ENCODE results near the gene PNLIP. TPM values are rescaled to one million over a fixed set of nuclear protein-coding genes. Genes with fewer than 3 reads are reported as not detected.

PNLIP gene
- total and polyA plus RNA-seq, 9 of the 15 experiments (the other 6 are each of a cell fraction or from before 2014, with no cell fraction given) = 0.69 TPM; not detected in 8

GRCh38 chr10:116615199-116615776, 69.6 kb downstream of the PNLIP start:
- no peaks in the 10 kb centered on the region for H3K9me3 ChIP-seq (replicated peaks; ENCODE audit: control insufficient read depth, insufficient read depth, low read depth, low read length)
- H3K4me2 ChIP-seq (ENCODE audit: insufficient read depth, low read length) = no peak overlapping the region
- WGBS (ENCODE audit: insufficient coverage, low coverage, missing lambda C conversion rate) = 0% methylated on average over 3 of the region's 3 CpGs
- H3K9ac ChIP-seq (ENCODE audit: insufficient read depth in 1 of 2, low read depth in 2 of 2, low read length in 2 of 2) = no peak overlapping the region
- no peak overlapping the region for H3K27ac ChIP-seq (ENCODE audit: extremely low read depth, low read depth, low read length)
- H3K4me1 ChIP-seq (replicated peaks in 1 of 2; ENCODE audit: control insufficient read depth in 2 of 2, insufficient read depth in 2 of 2, low read length in 2 of 2) = no peaks in the 10 kb centered on the region
- no peaks in the 10 kb centered on the region for H3K36me3 ChIP-seq (ENCODE audit: control insufficient read depth, insufficient read depth, low read length)
- no peak for TF ChIP-seq ZNF785 (CRISPR knock-in tag; IDR thresholded peaks at IDR 0.05)
- TF ChIP-seq ZNF41 (CRISPR knock-in tag; conservative IDR thresholded peaks at IDR 0.05) = no peak
- TF ChIP-seq, protein P1, sequence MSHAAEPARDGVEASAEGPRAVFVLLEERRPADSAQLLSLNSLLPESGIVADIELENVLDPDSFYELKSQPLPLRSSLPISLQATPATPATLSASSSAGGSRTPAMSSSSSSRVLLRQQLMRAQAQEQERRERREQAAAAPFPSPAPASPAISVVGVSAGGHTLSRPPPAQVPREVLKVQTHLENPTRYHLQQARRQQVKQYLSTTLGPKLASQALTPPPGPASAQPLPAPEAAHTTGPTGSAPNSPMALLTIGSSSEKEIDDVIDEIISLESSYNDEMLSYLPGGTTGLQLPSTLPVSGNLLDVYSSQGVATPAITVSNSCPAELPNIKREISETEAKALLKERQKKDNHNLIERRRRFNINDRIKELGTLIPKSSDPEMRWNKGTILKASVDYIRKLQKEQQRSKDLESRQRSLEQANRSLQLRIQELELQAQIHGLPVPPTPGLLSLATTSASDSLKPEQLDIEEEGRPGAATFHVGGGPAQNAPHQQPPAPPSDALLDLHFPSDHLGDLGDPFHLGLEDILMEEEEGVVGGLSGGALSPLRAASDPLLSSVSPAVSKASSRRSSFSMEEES (CRISPR knock-in tag; IDR thresholded peaks at IDR 0.05) = no peak
- no peak for TF ChIP-seq SMARCB1 (IDR thresholded peaks at IDR 0.05; ENCODE audit: insufficient read length, low read depth)
- H3K79me2 ChIP-seq (ENCODE audit: control insufficient read depth, insufficient read depth, low read length) = no peaks in the 10 kb centered on the region
- ATAC-seq = no peak
- H4K20me1 ChIP-seq (replicated peaks; ENCODE audit: control insufficient read depth, insufficient read depth, low read length) = no peaks in the 10 kb centered on the region
- in situ Hi-C loops (cut with MboI) (no loop called here), intact Hi-C loops (cut with micrococcal nuclease) (no loop called here)
- H3K4me3 ChIP-seq = no peak overlapping the region
- no peak for FAIRE-seq
- ChIA-PET CTCF (ENCODE audit: low intra/inter-chr PET ratio) (no interaction called here), POLR2A (no interaction called here)
- H3K9me1 ChIP-seq (ENCODE audit: control insufficient read depth, insufficient read depth, low read length) = no peaks in the 10 kb centered on the region
- no peak for DNase-seq (ENCODE audit: extremely low read depth in 1 of 4, low spot score in 3 of 4)
- H3K27me3 ChIP-seq (ENCODE audit: control insufficient read depth in 2 of 2, insufficient read depth in 2 of 2, low read length in 2 of 2) = no peaks in the 10 kb centered on the region; a peak in 1 of 5 replicates
- H2AFZ ChIP-seq (ENCODE audit: low read depth, low read length) = no peak overlapping the region
- BruUV-seq (replicated peaks) = no TSS peak

Small RNA genes within 50 kb of the gene (small RNA-seq; reads per million reads assigned to genes)
- not detected for gene RNU6-1090P

Other genes starting within 250 kb of the PNLIP start
- gene CCDC172, start 221.5 kb upstream of the PNLIP start, total RNA-seq (2014; rRNA removed) = not detected in 2 replicates
- not detected in 2 replicates for gene CCDC172, start 221.5 kb upstream of the PNLIP start, total RNA-seq (2014; rRNA removed; fragmentation: Illumina TruSeq; extraction: Trizol)
- gene CCDC172, start 221.5 kb upstream of the PNLIP start, total RNA-seq (2015; rRNA removed; fragmentation: Illumina TruSeq; extraction: Trizol) = not detected in 2 replicates
- not detected in 2 replicates for gene CCDC172, start 221.5 kb upstream of the PNLIP start, total RNA-seq (2021)
- gene CCDC172, start 221.5 kb upstream of the PNLIP start, polyA plus RNA-seq (2011; rRNA removed) = not detected in 2 replicates
- not detected in 2 replicates for gene CCDC172, start 221.5 kb upstream of the PNLIP start, polyA plus RNA-seq (2014; fragmentation: Illumina TruSeq; extraction: Trizol)
- gene CCDC172, start 221.5 kb upstream of the PNLIP start, polyA plus RNA-seq (2014; fragmentation: Nextera tagmentation; extraction: Ambion mirVana) = not detected
- not detected in 2 replicates for gene CCDC172, start 221.5 kb upstream of the PNLIP start, polyA plus RNA-seq (2014; rRNA removed)
- not detected in 2 replicates for gene PNLIPRP3, start 118.1 kb upstream of the PNLIP start, total RNA-seq (2014; rRNA removed)
- gene PNLIPRP3, start 118.1 kb upstream of the PNLIP start, total RNA-seq (2014; rRNA removed; fragmentation: Illumina TruSeq; extraction: Trizol) = not detected in 2 replicates
- gene PNLIPRP3, start 118.1 kb upstream of the PNLIP start, total RNA-seq (2015; rRNA removed; fragmentation: Illumina TruSeq; extraction: Trizol) = not detected in 2 replicates
- not detected in 2 replicates for gene PNLIPRP3, start 118.1 kb upstream of the PNLIP start, total RNA-seq (2021)
- not detected in 2 replicates for gene PNLIPRP3, start 118.1 kb upstream of the PNLIP start, polyA plus RNA-seq (2011; rRNA removed)
- gene PNLIPRP3, start 118.1 kb upstream of the PNLIP start, polyA plus RNA-seq (2014; fragmentation: Illumina TruSeq; extraction: Trizol) = not detected in 2 replicates
- not detected for gene PNLIPRP3, start 118.1 kb upstream of the PNLIP start, polyA plus RNA-seq (2014; fragmentation: Nextera tagmentation; extraction: Ambion mirVana)
- not detected in 2 replicates for gene PNLIPRP3, start 118.1 kb upstream of the PNLIP start, polyA plus RNA-seq (2014; rRNA removed)
- not detected in 2 replicates for gene PNLIPRP1, start 45.0 kb downstream of the PNLIP start, total RNA-seq (2014; rRNA removed)
- not detected in 2 replicates for gene PNLIPRP1, start 45.0 kb downstream of the PNLIP start, total RNA-seq (2014; rRNA removed; fragmentation: Illumina TruSeq; extraction: Trizol)
- gene PNLIPRP1, start 45.0 kb downstream of the PNLIP start, total RNA-seq (2015; rRNA removed; fragmentation: Illumina TruSeq; extraction: Trizol) = not detected in 2 replicates
- gene PNLIPRP1, start 45.0 kb downstream of the PNLIP start, total RNA-seq (2021) = 0.60 and 1.1 TPM in 2 replicates
- not detected in 2 replicates for gene PNLIPRP1, start 45.0 kb downstream of the PNLIP start, polyA plus RNA-seq (2011; rRNA removed)
- not detected in 2 replicates for gene PNLIPRP1, start 45.0 kb downstream of the PNLIP start, polyA plus RNA-seq (2014; fragmentation: Illumina TruSeq; extraction: Trizol)
- gene PNLIPRP1, start 45.0 kb downstream of the PNLIP start, polyA plus RNA-seq (2014; fragmentation: Nextera tagmentation; extraction: Ambion mirVana) = not detected
- gene PNLIPRP1, start 45.0 kb downstream of the PNLIP start, polyA plus RNA-seq (2014; rRNA removed) = not detected in 2 replicates
- not detected in 2 replicates for gene PNLIPRP2, start 75.0 kb downstream of the PNLIP start, total RNA-seq (2014; rRNA removed)
- not detected in 2 replicates for gene PNLIPRP2, start 75.0 kb downstream of the PNLIP start, total RNA-seq (2014; rRNA removed; fragmentation: Illumina TruSeq; extraction: Trizol)
- gene PNLIPRP2, start 75.0 kb downstream of the PNLIP start, total RNA-seq (2015; rRNA removed; fragmentation: Illumina TruSeq; extraction: Trizol) = not detected in 2 replicates
- gene PNLIPRP2, start 75.0 kb downstream of the PNLIP start, total RNA-seq (2021) = 0.38 and 0.40 TPM in 2 replicates
- gene PNLIPRP2, start 75.0 kb downstream of the PNLIP start, polyA plus RNA-seq (2011; rRNA removed) = not detected in 2 replicates
- gene PNLIPRP2, start 75.0 kb downstream of the PNLIP start, polyA plus RNA-seq (2014; fragmentation: Illumina TruSeq; extraction: Trizol) = not detected in 2 replicates
- not detected for gene PNLIPRP2, start 75.0 kb downstream of the PNLIP start, polyA plus RNA-seq (2014; fragmentation: Nextera tagmentation; extraction: Ambion mirVana)
- not detected in 2 replicates for gene PNLIPRP2, start 75.0 kb downstream of the PNLIP start, polyA plus RNA-seq (2014; rRNA removed)
- gene HSPA12A, start 196.6 kb downstream of the PNLIP start, total RNA-seq (2014; rRNA removed) = 0.04 TPM in 1 of 2 replicates, not detected in the other
- gene HSPA12A, start 196.6 kb downstream of the PNLIP start, total RNA-seq (2014; rRNA removed; fragmentation: Illumina TruSeq; extraction: Trizol) = 0.04 TPM in 1 of 2 replicates, not detected in the other
- gene HSPA12A, start 196.6 kb downstream of the PNLIP start, total RNA-seq (2015; rRNA removed; fragmentation: Illumina TruSeq; extraction: Trizol) = 0.11 TPM in 1 of 2 replicates, not detected in the other
- gene HSPA12A, start 196.6 kb downstream of the PNLIP start, total RNA-seq (2021) = 0.09 and 0.29 TPM in 2 replicates
- 0.07 and 0.18 TPM in 2 replicates for gene HSPA12A, start 196.6 kb downstream of the PNLIP start, polyA plus RNA-seq (2011; rRNA removed)
- 0.03 TPM in 1 of 2 replicates, not detected in the other for gene HSPA12A, start 196.6 kb downstream of the PNLIP start, polyA plus RNA-seq (2014; fragmentation: Illumina TruSeq; extraction: Trizol)
- gene HSPA12A, start 196.6 kb downstream of the PNLIP start, polyA plus RNA-seq (2014; fragmentation: Nextera tagmentation; extraction: Ambion mirVana) = under 1 TPM in 1 of 2 experiments, not detected in 1; 0.01 TPM
- gene HSPA12A, start 196.6 kb downstream of the PNLIP start, polyA plus RNA-seq (2014; rRNA removed) = 0.08 TPM in 1 of 2 replicates, not detected in the other